ENCODE measurements around the gene PKP2.
A peak's percentile ranks its signal among the peaks of the same experiment; 100 is the strongest.

DNA sequence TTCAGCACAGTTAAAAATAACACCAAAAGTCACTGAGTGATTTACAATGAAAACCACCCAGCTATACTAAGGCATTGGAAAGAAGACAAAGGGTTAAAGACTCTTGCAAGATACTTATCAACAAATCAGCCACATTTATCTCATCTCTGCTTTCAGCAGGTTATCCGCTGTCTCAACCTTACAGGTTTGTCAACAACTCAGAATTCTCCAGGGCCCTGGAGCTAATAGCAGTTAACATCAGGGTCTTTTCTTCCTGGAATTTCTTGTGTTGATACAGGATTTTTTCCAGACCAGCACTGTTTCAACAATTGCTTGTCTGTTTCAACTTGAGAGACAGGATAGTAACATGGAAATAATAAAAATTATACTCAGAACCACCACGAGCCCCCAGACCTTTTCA, 3.5 kb downstream of the PKP2 start:
- TF ChIP-seq, protein P1, sequence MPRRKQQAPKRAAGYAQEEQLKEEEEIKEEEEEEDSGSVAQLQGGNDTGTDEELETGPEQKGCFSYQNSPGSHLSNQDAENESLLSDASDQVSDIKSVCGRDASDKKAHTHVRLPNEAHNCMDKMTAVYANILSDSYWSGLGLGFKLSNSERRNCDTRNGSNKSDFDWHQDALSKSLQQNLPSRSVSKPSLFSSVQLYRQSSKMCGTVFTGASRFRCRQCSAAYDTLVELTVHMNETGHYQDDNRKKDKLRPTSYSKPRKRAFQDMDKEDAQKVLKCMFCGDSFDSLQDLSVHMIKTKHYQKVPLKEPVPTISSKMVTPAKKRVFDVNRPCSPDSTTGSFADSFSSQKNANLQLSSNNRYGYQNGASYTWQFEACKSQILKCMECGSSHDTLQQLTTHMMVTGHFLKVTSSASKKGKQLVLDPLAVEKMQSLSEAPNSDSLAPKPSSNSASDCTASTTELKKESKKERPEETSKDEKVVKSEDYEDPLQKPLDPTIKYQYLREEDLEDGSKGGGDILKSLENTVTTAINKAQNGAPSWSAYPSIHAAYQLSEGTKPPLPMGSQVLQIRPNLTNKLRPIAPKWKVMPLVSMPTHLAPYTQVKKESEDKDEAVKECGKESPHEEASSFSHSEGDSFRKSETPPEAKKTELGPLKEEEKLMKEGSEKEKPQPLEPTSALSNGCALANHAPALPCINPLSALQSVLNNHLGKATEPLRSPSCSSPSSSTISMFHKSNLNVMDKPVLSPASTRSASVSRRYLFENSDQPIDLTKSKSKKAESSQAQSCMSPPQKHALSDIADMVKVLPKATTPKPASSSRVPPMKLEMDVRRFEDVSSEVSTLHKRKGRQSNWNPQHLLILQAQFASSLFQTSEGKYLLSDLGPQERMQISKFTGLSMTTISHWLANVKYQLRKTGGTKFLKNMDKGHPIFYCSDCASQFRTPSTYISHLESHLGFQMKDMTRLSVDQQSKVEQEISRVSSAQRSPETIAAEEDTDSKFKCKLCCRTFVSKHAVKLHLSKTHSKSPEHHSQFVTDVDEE (CRISPR knock-in tag; IDR thresholded peaks at IDR 0.05): no peak
- TF ChIP-seq, protein P2, sequence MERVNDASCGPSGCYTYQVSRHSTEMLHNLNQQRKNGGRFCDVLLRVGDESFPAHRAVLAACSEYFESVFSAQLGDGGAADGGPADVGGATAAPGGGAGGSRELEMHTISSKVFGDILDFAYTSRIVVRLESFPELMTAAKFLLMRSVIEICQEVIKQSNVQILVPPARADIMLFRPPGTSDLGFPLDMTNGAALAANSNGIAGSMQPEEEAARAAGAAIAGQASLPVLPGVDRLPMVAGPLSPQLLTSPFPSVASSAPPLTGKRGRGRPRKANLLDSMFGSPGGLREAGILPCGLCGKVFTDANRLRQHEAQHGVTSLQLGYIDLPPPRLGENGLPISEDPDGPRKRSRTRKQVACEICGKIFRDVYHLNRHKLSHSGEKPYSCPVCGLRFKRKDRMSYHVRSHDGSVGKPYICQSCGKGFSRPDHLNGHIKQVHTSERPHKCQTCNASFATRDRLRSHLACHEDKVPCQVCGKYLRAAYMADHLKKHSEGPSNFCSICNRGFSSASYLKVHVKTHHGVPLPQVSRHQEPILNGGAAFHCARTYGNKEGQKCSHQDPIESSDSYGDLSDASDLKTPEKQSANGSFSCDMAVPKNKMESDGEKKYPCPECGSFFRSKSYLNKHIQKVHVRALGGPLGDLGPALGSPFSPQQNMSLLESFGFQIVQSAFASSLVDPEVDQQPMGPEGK (CRISPR knock-in tag; IDR thresholded peaks at IDR 0.05; ENCODE audit: borderline replicate concordance): no peak
- TF ChIP-seq CSRNP3 (CRISPR knock-in tag; IDR thresholded peaks at IDR 0.05): 0 out of 2 replicates have a peak, but pooled peaks have one; percentile 39
- TF ChIP-seq, protein P3, sequence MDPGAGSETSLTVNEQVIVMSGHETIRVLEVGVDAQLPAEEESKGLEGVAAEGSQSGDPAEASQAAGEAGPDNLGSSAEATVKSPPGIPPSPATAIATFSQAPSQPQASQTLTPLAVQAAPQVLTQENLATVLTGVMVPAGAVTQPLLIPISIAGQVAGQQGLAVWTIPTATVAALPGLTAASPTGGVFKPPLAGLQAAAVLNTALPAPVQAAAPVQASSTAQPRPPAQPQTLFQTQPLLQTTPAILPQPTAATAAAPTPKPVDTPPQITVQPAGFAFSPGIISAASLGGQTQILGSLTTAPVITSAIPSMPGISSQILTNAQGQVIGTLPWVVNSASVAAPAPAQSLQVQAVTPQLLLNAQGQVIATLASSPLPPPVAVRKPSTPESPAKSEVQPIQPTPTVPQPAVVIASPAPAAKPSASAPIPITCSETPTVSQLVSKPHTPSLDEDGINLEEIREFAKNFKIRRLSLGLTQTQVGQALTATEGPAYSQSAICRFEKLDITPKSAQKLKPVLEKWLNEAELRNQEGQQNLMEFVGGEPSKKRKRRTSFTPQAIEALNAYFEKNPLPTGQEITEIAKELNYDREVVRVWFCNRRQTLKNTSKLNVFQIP (CRISPR knock-in tag; IDR thresholded peaks at IDR 0.05; ENCODE audit: borderline replicate concordance, low read depth): no peak
- no peak for TF ChIP-seq SNAI2 (CRISPR knock-in tag; IDR thresholded peaks at IDR 0.05)
